D721Med (cell line): ENCODE data around the gene ASXL3.

ENCODE experiments used
- DNase-seq: peaks from one replicate; pipeline ENCODE4 v3.0.0; 2011; ENCODE audit warnings: low spot score; ENCODE audit not compliant: insufficient read length
- FAIRE-seq: peaks from 2 replicates; lab custom pipeline; 2011; peaks lifted over from hg19 to GRCh38; lab: Jason Lieb, UNC
- TF ChIP-seq, protein P1 (sequence below): IDR thresholded peaks from 2 replicates; pipeline ENCODE4 v1.5.1; 2012; ENCODE audit warnings: mild to moderate bottlenecking, control low read depth; ENCODE audit not compliant: insufficient read depth; ENCODE audit errors: missing control alignments

Gene ASXL3

DNA sequence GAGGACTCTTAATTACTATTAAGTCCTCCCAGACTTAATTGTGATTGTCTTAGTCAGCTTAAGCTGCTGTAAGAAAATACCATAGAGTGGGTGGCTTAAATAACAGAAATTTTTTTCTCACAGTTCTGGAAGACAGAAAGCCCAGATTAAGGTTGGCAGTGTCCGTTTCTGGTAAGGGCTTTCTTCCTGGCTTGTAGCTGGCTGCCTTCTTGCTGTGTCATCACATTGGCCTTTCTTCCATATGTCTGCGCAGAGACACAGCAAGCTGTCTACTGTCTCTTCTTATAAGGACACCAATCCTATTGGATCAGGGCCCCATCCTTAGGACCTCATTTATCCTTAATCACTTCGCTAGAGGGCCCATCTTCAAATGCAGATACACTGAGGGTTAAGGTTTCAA, 38.5 kb downstream of the ASXL3 start:
- TF ChIP-seq, protein P1, sequence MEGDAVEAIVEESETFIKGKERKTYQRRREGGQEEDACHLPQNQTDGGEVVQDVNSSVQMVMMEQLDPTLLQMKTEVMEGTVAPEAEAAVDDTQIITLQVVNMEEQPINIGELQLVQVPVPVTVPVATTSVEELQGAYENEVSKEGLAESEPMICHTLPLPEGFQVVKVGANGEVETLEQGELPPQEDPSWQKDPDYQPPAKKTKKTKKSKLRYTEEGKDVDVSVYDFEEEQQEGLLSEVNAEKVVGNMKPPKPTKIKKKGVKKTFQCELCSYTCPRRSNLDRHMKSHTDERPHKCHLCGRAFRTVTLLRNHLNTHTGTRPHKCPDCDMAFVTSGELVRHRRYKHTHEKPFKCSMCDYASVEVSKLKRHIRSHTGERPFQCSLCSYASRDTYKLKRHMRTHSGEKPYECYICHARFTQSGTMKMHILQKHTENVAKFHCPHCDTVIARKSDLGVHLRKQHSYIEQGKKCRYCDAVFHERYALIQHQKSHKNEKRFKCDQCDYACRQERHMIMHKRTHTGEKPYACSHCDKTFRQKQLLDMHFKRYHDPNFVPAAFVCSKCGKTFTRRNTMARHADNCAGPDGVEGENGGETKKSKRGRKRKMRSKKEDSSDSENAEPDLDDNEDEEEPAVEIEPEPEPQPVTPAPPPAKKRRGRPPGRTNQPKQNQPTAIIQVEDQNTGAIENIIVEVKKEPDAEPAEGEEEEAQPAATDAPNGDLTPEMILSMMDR: no peak
- DNase-seq: no peak
- peak; percentile 41 for FAIRE-seq

GRCh38 chr18:33627114-33627513, 49.1 kb downstream of the ASXL3 start:
- TF ChIP-seq, protein P1: no peak
- DNase-seq (no peak), FAIRE-seq (no peak)

DNA sequence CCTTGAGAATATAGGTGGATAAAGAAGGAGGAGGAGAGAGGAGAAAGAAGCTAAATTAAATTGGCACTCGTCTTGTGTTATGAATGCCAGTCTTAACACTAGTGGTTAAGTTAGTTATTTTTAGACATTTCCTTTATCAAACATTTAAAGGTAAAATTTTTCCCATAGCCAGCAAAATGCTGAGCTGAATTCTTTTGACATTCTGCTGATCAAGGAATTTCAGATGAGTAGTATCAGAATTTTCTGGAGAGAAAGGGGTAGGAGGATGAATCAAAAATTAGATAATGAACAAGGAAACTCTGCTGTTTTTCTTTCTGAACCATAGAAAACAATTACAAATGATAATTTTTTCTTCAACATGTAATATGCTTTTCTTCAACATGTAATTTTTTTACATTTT, 52.5 kb downstream of the ASXL3 start:
- FAIRE-seq: peak; percentile 84
- TF ChIP-seq, protein P1: no peak

DNA sequence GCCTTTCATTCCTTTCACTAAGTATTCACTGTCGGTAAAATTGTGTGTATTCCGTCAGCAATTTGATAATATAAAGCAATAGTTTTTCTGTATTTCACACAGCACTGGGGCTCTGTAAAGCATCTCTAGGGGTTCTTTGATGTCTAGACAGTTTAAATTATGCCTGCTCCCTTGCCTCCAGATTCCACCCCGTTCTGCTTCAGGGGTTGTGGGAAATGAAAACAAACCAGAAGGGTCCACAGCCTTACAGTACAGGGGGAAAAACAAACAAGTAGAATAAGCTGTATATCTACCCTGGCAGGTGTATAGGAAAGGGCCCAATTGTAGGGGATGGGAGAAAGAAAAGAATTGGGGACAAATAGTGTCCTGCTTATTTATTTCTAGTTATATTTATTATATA, 63.1 kb downstream of the ASXL3 start:
- DNase-seq: no peak
- TF ChIP-seq, protein P1: no peak
- FAIRE-seq: no peak

More for the DNA sequence above, 52.5 kb downstream of the ASXL3 start:
- DNase-seq: no peak

GRCh38 chr18:33644494-33644893, 66.5 kb downstream of the ASXL3 start:
- TF ChIP-seq, protein P1: no peak
- DNase-seq: no peak
- FAIRE-seq: no peak

DNA sequence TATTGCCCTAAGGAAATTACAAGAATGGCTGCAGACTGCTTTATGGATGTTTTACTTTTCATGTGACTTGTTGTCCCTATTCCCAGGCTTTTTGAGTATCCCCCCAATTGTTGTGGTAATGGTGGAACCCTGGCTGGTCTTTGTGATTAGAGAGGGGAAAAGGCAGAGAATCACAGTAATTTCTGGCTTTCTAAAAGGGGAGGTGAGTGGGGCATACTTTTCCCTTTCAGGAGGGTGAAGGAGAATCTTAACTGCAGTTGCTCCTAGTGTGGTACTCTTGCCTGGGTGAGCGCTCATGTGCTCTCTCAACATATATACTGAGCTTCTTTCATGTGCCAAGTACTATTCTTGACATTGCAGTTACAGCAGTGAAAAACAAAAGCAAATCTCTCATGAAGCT, 69.3 kb downstream of the ASXL3 start:
- DNase-seq: no peak
- no peak for FAIRE-seq

DNA sequence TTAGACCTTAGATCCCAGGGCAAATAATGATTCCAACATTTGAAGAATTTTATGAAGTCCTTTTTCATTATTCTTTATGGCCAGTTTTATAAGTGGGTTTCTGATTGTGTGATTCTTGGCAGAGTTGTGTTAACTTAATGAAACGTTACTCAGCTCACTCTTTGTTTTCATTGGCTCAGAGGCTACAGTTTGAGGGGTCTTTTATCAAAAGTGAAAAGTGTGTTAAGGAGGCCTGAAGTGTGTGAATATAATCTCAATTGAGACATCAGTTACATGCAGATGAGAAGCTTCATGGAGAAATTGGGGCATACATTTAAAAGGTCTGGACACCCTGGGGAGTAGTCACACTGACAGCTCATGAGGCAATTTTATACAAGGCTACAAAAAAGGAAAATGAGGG, 74.6 kb downstream of the ASXL3 start:
- DNase-seq: no peak
- TF ChIP-seq, protein P1: no peak

More for the DNA sequence above, 69.3 kb downstream of the ASXL3 start:
- TF ChIP-seq, protein P1: no peak

More for the DNA sequence above, 74.6 kb downstream of the ASXL3 start:
- no peak for FAIRE-seq
